AML-193 (cell line): ENCODE data around the gene CBS.
"Not testable (repeated sequence)": the region's sequence is repeated elsewhere in the genome, so short reads cannot be mapped to it uniquely, and the experiment has no call there.

Experiments
- DNase-seq, 2 experiments: peaks; one replicate each; lab custom pipeline; 2025; lab: John Stamatoyannopoulos, UW

The CBS gene

GRCh38 chr21:43068065-43068464, 7.6 kb downstream of the CBS start:
- not testable (repeated sequence) for DNase-seq

- DNase-seq = not testable (repeated sequence)
Observed at GRCh38 chr21:43066690-43067089, 8.9 kb downstream of the CBS start.

- DNase-seq = not testable (repeated sequence)
Observed at GRCh38 chr21:43065991-43066390, 9.6 kb downstream of the CBS start.

- DNase-seq = not testable (repeated sequence)
Observed at GRCh38 chr21:43064265-43064917, 11.2 kb downstream of the CBS start.

GRCh38 chr21:43062955-43063664, 12.5 kb downstream of the CBS start:
- DNase-seq = not testable (repeated sequence)

GRCh38 chr21:43053112-43053511, 22.5 kb downstream of the CBS start:
- not testable (repeated sequence) for DNase-seq

GRCh38 chr21:43045876-43046821, 29.5 kb downstream of the CBS start:
- not testable (repeated sequence) for DNase-seq

GRCh38 chr21:43045165-43045875, 30.3 kb downstream of the CBS start:
- not testable (repeated sequence) for DNase-seq

GRCh38 chr21:43044547-43044946, 31.1 kb downstream of the CBS start:
- not testable (repeated sequence) for DNase-seq

GRCh38 chr21:43043291-43043690, 32.3 kb downstream of the CBS start:
- not testable (repeated sequence) for DNase-seq

- not testable (repeated sequence) for DNase-seq
Observed at GRCh38 chr21:43042169-43042568, 33.5 kb downstream of the CBS start.

GRCh38 chr21:43038659-43039044, 37.0 kb downstream of the CBS start:
- not testable (repeated sequence) for DNase-seq

- DNase-seq = not testable (repeated sequence)
Observed at GRCh38 chr21:43037918-43038658, 37.5 kb downstream of the CBS start.

GRCh38 chr21:43036889-43037288, 38.7 kb downstream of the CBS start:
- DNase-seq = not testable (repeated sequence)

- no peak for DNase-seq
Observed at GRCh38 chr21:43034826-43035225, 40.8 kb downstream of the CBS start.

- DNase-seq = no peak
Observed at GRCh38 chr21:43034101-43034500, 41.5 kb downstream of the CBS start.

GRCh38 chr21:43031121-43031619, 44.5 kb downstream of the CBS start:
- DNase-seq = no peak

GRCh38 chr21:43029785-43030184, 45.9 kb downstream of the CBS start:
- no peak for DNase-seq

- DNase-seq = no peak
Observed at GRCh38 chr21:43027846-43028731, 47.5 kb downstream of the CBS start.
